HG03342 (cell line): ENCODE measurements around the gene ARHGAP19.
"Not testable (repeated sequence)": the region's sequence is repeated elsewhere in the genome, so short reads cannot be mapped to it uniquely, and the experiment has no call there.

Experiments
- ATAC-seq: cut with Tn5 transposase; IDR thresholded peaks from one replicate; pipeline ENCODE4 v1.9.1; 2021; ENCODE audit warnings: mild to moderate bottlenecking, moderate library complexity; ENCODE audit not compliant: unreplicated experiment

ARHGAP19 gene

GRCh38 chr10:97290076-97290475 is 2.4 kb downstream of the ARHGAP19 start:
- not testable (repeated sequence) for ATAC-seq

- no peak for ATAC-seq
These were observed 11.7 kb downstream of the ARHGAP19 start for GRCh38 chr10:97280783-97281182.

GRCh38 chr10:97279121-97279815 is 13.2 kb downstream of the ARHGAP19 start:
- no peak for ATAC-seq

GRCh38 chr10:97278491-97278989 is 13.9 kb downstream of the ARHGAP19 start:
- ATAC-seq, result no peak

GRCh38 chr10:97277551-97277950 is 14.9 kb downstream of the ARHGAP19 start:
- no peak for ATAC-seq

- no peak for ATAC-seq
These were observed 17.6 kb downstream of the ARHGAP19 start for GRCh38 chr10:97274828-97275227.

GRCh38 chr10:97273700-97274099 is 18.7 kb downstream of the ARHGAP19 start:
- ATAC-seq, result no peak

GRCh38 chr10:97270523-97271154 is 21.8 kb downstream of the ARHGAP19 start:
- no peak for ATAC-seq

- no peak for ATAC-seq
These were observed 24.8 kb downstream of the ARHGAP19 start for GRCh38 chr10:97267671-97268070.

- not testable (repeated sequence) for ATAC-seq
These were observed 27.3 kb downstream of the ARHGAP19 start for GRCh38 chr10:97265095-97265494.

GRCh38 chr10:97263971-97264370 is 28.5 kb downstream of the ARHGAP19 start:
- ATAC-seq, result no peak

- ATAC-seq, result no peak
These were observed 30.8 kb downstream of the ARHGAP19 start for GRCh38 chr10:97261656-97262055.

GRCh38 chr10:97261183-97261582 is 31.3 kb downstream of the ARHGAP19 start:
- no peak for ATAC-seq

- ATAC-seq, result no peak
These were observed 33.3 kb downstream of the ARHGAP19 start for GRCh38 chr10:97259119-97259518.

- ATAC-seq, result no peak
These were observed 36.1 kb downstream of the ARHGAP19 start for GRCh38 chr10:97256356-97256755.

- no peak for ATAC-seq
These were observed 36.7 kb downstream of the ARHGAP19 start for GRCh38 chr10:97255512-97256293.

GRCh38 chr10:97254694-97255093 is 37.7 kb downstream of the ARHGAP19 start:
- no peak for ATAC-seq

- ATAC-seq, result no peak
These were observed 41.5 kb downstream of the ARHGAP19 start for GRCh38 chr10:97250952-97251351.

GRCh38 chr10:97243836-97244235 is 48.6 kb downstream of the ARHGAP19 start:
- no peak for ATAC-seq

- ATAC-seq, result no peak
These were observed 53.6 kb downstream of the ARHGAP19 start for GRCh38 chr10:97238855-97239254.

- no peak for ATAC-seq
These were observed 57.1 kb downstream of the ARHGAP19 start for GRCh38 chr10:97235353-97235752.

- no peak for ATAC-seq
These were observed 58.0 kb downstream of the ARHGAP19 start for GRCh38 chr10:97234400-97234799.
